ENCODE data around the gene DNAJC3.

- no peak for TF ChIP-seq CTCF (IDR thresholded peaks at IDR 0.05; ENCODE audit: poor library complexity)
- TF ChIP-seq EZH2phosphoT487 (IDR thresholded peaks at IDR 0.05; ENCODE audit: low read depth, severe bottlenecking, unreplicated experiment), result no peak
- no peak for TF ChIP-seq EZH2 (IDR thresholded peaks at IDR 0.05; ENCODE audit: borderline replicate concordance)
Measured at GRCh38 chr13:95722241-95722640, 45.3 kb downstream of the DNAJC3 start.
